Measurements from ENCODE around the gene CMYA5. TPM values are rescaled to one million over a fixed set of nuclear protein-coding genes. Genes with fewer than 3 reads are reported as not detected.

Gene CMYA5
- total and polyA plus RNA-seq, 2 experiments from 2014 or later, result 1.1 to 3.5 TPM

- no peak for TF ChIP-seq EZH2 (IDR thresholded peaks at IDR 0.05; ENCODE audit: borderline replicate concordance)
- no peak for TF ChIP-seq CTCF (IDR thresholded peaks at IDR 0.05; ENCODE audit: poor library complexity)
- TF ChIP-seq EZH2phosphoT487 (IDR thresholded peaks at IDR 0.05; ENCODE audit: low read depth, severe bottlenecking, unreplicated experiment), result no peak
- Histone ChIP-seq H3K27ac (no peak overlapping the region), H3K4me3 (no peak overlapping the region), H3K79me2 (no peaks in the 10 kb centered on the region), H3K9me2 (replicated peaks; ENCODE audit: insufficient read depth) (no peaks in the 10 kb centered on the region), H3K27me3 (no peaks in the 10 kb centered on the region), H3K9me3 (ENCODE audit: low read depth) (no peaks in the 10 kb centered on the region), H2AFZ (no peak overlapping the region), H3K36me3 (replicated peaks; ENCODE audit: insufficient read depth, low read depth) (no peaks in the 10 kb centered on the region), H4K20me1 (ENCODE audit: insufficient read depth, poor library complexity, severe bottlenecking) (no peaks in the 10 kb centered on the region), H3K4me2 (no peak overlapping the region), H3K4me1 (ENCODE audit: insufficient read depth) (no peaks in the 10 kb centered on the region)
- 94% methylated on average over 3 of the region's 3 CpGs for WGBS (ENCODE audit: low lambda C conversion rate, missing lambda C conversion rate)
- DNase-seq (ENCODE audit: low spot score), result no peak
These were observed 156.5 kb downstream of the CMYA5 start for GRCh38 chr5:79846198-79846521.

DNA sequence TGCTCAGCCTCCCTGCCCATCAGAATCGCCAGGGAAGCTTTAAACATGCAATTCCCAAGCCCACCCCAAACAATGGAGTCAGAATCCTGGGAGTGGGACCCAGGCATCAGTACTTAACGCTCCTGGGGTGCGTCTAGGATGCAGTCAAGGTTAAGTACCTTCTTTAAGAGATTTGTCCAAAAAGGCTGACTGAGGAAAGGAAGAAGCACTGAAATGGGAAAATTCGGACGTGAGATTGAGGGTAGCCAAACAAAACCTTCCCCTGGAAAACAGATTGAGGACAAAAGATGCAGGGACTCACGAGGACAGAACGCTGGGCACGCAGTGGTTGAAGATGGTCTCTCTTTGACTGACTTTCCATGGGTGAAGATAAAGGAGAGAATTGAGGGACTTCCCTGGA is 157.9 kb downstream of the CMYA5 start:
- no peak overlapping the region for H3K4me3 ChIP-seq
- WGBS (ENCODE audit: low lambda C conversion rate, missing lambda C conversion rate), result 83% methylated on average over 8 of the region's 8 CpGs
- no peak for DNase-seq (ENCODE audit: low spot score)

GRCh38 chr5:79849061-79849460 is 159.4 kb downstream of the CMYA5 start:
- no peaks in the 10 kb centered on the region for H3K36me3 ChIP-seq (replicated peaks; ENCODE audit: insufficient read depth, low read depth)
- DNase-seq (ENCODE audit: low spot score), result no peak
- no peak overlapping the region for H3K4me3 ChIP-seq
- no peaks in the 10 kb centered on the region for H3K9me2 ChIP-seq (replicated peaks; ENCODE audit: insufficient read depth)
- no peak overlapping the region for H3K4me2 ChIP-seq
- peaks cover 17% of the 10 kb centered on the region for H3K27me3 ChIP-seq
- TF ChIP-seq CTCF (IDR thresholded peaks at IDR 0.05; ENCODE audit: poor library complexity) (no peak), EZH2phosphoT487 (IDR thresholded peaks at IDR 0.05; ENCODE audit: low read depth, severe bottlenecking, unreplicated experiment) (no peak), EZH2 (IDR thresholded peaks at IDR 0.05; ENCODE audit: borderline replicate concordance) (no peak)
- no peaks in the 10 kb centered on the region for H3K79me2 ChIP-seq
- no peak overlapping the region for H3K27ac ChIP-seq
- no peak overlapping the region for H2AFZ ChIP-seq
- H4K20me1 ChIP-seq (ENCODE audit: insufficient read depth, poor library complexity, severe bottlenecking), result no peaks in the 10 kb centered on the region
- no peaks in the 10 kb centered on the region for H3K9me3 ChIP-seq (ENCODE audit: low read depth)
- no peaks in the 10 kb centered on the region for H3K4me1 ChIP-seq (ENCODE audit: insufficient read depth)
- 96% methylated on average over 16 of the region's 16 CpGs for WGBS (ENCODE audit: low lambda C conversion rate, missing lambda C conversion rate)

More for the DNA sequence above, 157.9 kb downstream of the CMYA5 start:
- Histone ChIP-seq H3K79me2 (no peaks in the 10 kb centered on the region), H3K9me3 (ENCODE audit: low read depth) (no peaks in the 10 kb centered on the region), H3K36me3 (replicated peaks; ENCODE audit: insufficient read depth, low read depth) (no peaks in the 10 kb centered on the region), H3K4me1 (ENCODE audit: insufficient read depth) (no peaks in the 10 kb centered on the region), H2AFZ (no peak overlapping the region), H3K27ac (no peak overlapping the region), H3K27me3 (peaks cover 5% of the 10 kb centered on the region), H3K4me2 (no peak overlapping the region), H4K20me1 (ENCODE audit: insufficient read depth, poor library complexity, severe bottlenecking) (no peaks in the 10 kb centered on the region), H3K9me2 (replicated peaks; ENCODE audit: insufficient read depth) (no peaks in the 10 kb centered on the region)
- TF ChIP-seq EZH2 (IDR thresholded peaks at IDR 0.05; ENCODE audit: borderline replicate concordance) (no peak), EZH2phosphoT487 (IDR thresholded peaks at IDR 0.05; ENCODE audit: low read depth, severe bottlenecking, unreplicated experiment) (no peak), CTCF (IDR thresholded peaks at IDR 0.05; ENCODE audit: poor library complexity) (no peak)

Small RNA genes lying within 50 kb of the gene (small RNA-seq; reads per million reads assigned to genes)
- not detected for gene AC008496.1

Other genes starting within 250 kb of the CMYA5 start
- 13.3 and 14.2 TPM in 2 replicates for gene HOMER1, start 175.7 kb upstream of the CMYA5 start, total RNA-seq
- gene HOMER1, start 175.7 kb upstream of the CMYA5 start, polyA plus RNA-seq, result 9.8 and 12.0 TPM in 2 replicates
- gene TENT2, start 77.4 kb upstream of the CMYA5 start, total RNA-seq, result 44.9 and 51.5 TPM in 2 replicates
- gene TENT2, start 77.4 kb upstream of the CMYA5 start, polyA plus RNA-seq, result 18.1 and 22.2 TPM in 2 replicates